Osteocyte (in vitro differentiated cells): ENCODE results near the gene DAPL1. TPM values are rescaled to one million over a fixed set of nuclear protein-coding genes. Genes with fewer than 3 reads are reported as not detected.

ENCODE experiments used
- DNase-seq: peaks from one replicate; pipeline ENCODE4 v3.0.0; 2021; ENCODE audit warnings: mixed read lengths; ENCODE audit not compliant: unreplicated experiment; ENCODE audit errors: extremely low spot score
- H3K27ac Mint-ChIP-seq: one replicate; pipeline ENCODE4 v1.8.0; 2021; ENCODE audit warnings: mild to moderate bottlenecking, mixed read lengths; ENCODE audit not compliant: unreplicated experiment
- H3K27me3 Mint-ChIP-seq: one replicate; pipeline ENCODE4 v1.8.0; 2021; ENCODE audit warnings: mixed read lengths; ENCODE audit not compliant: unreplicated experiment
- H3K36me3 Mint-ChIP-seq: one replicate; pipeline ENCODE4 v1.8.0; 2021; ENCODE audit warnings: mixed read lengths; ENCODE audit not compliant: unreplicated experiment
- H3K4me1 Mint-ChIP-seq: one replicate; pipeline ENCODE4 v1.8.0; 2021; ENCODE audit warnings: mixed read lengths; ENCODE audit not compliant: unreplicated experiment
- H3K4me3 Mint-ChIP-seq: one replicate; pipeline ENCODE4 v1.8.0; 2021; ENCODE audit warnings: mild to moderate bottlenecking, moderate library complexity, mixed read lengths; ENCODE audit not compliant: unreplicated experiment
- H3K9me3 Mint-ChIP-seq: one replicate; pipeline ENCODE4 v1.8.0; 2021; ENCODE audit warnings: mixed read lengths; ENCODE audit not compliant: unreplicated experiment
- CTCF ChIP-seq: fragments of 200-600 bp; sonication (generic); IDR thresholded peaks from 2 replicates; pipeline ENCODE4 v1.5.0; 2021; ENCODE audit warnings: antibody characterized with exemption, mild to moderate bottlenecking, moderate library complexity
- total RNA-seq: library from RNA; stranded (reverse); gene quantifications from 2 replicates; pipeline ENCODE4 v1.2.1, GENCODE V29; 2021

The DAPL1 gene
- total RNA-seq, 1 donor from 2014 or later, result not detected

- H3K36me3 Mint-ChIP-seq, result no peaks in the 10 kb centered on the region
These were observed 13.0 kb upstream of the DAPL1 start for GRCh38 chr2:158782136-158782535.

DNA sequence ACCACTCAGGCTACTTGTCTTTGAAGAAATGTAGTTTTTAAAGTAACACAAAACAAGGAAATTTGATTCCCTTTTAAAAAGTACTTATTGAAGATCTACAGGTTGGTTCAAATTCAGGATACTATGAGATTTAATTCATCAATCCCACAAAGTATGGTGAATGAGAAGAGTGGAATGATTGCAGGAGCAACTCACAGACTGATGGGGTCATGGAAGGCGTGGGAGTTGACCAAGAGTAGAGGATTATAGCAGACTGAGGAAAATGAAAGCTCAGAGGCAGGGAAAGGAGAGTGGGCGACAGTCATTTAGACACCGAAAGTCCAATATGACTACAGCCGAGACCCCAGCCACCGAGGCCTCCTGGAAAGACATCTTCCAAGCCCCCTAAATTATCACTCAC is 12.5 kb upstream of the DAPL1 start:
- no peak overlapping the region for H3K27ac Mint-ChIP-seq
- no peak overlapping the region for H3K4me3 Mint-ChIP-seq

More at GRCh38 chr2:158782136-158782535, 13.0 kb upstream of the DAPL1 start:
- no peak overlapping the region for H3K4me3 Mint-ChIP-seq
- H3K4me1 Mint-ChIP-seq, result peaks cover 23% of the 10 kb centered on the region
- no peak for TF ChIP-seq CTCF
- DNase-seq, result no peak
- peak overlapping the region; percentile 42 for H3K27ac Mint-ChIP-seq
- no peaks in the 10 kb centered on the region for H3K27me3 Mint-ChIP-seq
- no peaks in the 10 kb centered on the region for H3K9me3 Mint-ChIP-seq

DNA sequence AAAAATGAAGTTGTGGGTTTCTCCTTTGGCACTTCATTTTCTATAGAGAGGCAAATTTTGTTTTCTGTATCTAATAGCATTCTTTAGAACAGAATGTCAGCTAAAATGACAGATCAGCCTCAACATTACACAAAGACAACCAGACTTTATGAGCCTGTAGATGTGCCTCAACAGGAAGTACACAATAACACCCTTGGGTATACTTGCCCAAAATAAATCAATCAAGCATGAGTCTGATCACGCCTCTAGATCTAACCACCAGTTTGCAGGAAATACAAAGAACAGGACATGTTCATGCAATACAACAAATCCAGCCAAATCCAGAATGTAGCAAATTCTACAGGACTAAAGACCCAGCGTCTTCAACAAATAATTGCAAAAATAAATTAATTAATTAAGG is 11.2 kb upstream of the DAPL1 start:
- Mint-ChIP-seq H3K27me3 (no peaks in the 10 kb centered on the region), H3K27ac (no peak overlapping the region), H3K36me3 (no peaks in the 10 kb centered on the region), H3K9me3 (no peaks in the 10 kb centered on the region), H3K4me1 (peaks cover 14% of the 10 kb centered on the region), H3K4me3 (no peak overlapping the region)
- no peak for DNase-seq
- no peak for TF ChIP-seq CTCF

More for the DNA sequence above, 12.5 kb upstream of the DAPL1 start:
- no peaks in the 10 kb centered on the region for H3K27me3 Mint-ChIP-seq
- no peak for TF ChIP-seq CTCF
- H3K4me1 Mint-ChIP-seq, result peaks cover 23% of the 10 kb centered on the region
- no peaks in the 10 kb centered on the region for H3K36me3 Mint-ChIP-seq
- H3K9me3 Mint-ChIP-seq, result no peaks in the 10 kb centered on the region
- no peak for DNase-seq

DNA sequence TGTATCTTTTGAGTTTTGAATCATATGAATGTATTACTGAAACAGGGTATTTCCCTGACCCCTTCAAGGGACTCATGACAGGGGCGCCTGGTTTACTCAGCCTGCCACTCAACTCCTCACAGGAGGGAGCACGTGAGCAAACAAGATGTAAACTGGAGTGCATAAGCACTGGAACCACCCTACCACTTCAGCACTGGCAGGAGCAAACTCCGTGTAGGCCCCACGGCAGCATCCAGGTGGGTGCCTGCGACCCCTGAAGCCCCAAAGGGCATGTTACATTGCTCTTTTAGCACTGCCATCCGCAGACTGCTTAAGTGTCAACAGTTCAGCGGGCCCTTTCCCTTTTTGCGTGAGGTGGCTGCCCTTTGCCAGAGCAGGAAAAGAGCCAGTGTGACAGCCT is 8.2 kb upstream of the DAPL1 start:
- Mint-ChIP-seq H3K4me1 (peaks cover 7% of the 10 kb centered on the region), H3K27ac (no peak overlapping the region), H3K4me3 (no peak overlapping the region), H3K27me3 (no peaks in the 10 kb centered on the region), H3K9me3 (no peaks in the 10 kb centered on the region), H3K36me3 (no peaks in the 10 kb centered on the region)
- TF ChIP-seq CTCF, result no peak
- DNase-seq, result no peak

DNA sequence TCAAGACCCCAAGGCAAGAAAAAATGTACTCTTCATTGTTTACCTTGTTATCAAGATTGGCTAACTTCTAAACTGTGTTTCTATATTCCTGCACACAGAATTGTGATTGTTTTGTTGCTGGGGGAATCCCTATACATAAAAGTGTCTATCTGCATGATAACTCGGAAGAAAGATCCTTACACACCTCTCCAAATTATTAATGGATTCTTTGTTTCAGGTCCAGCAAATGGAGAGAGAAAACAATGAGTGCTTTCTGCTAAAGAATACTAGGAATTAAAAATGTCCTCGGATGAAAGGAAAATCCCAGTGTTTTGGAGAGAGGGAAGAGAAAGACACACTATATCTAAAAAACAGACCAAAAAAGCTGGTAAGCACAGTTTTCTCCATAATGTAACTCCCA is 6.2 kb upstream of the DAPL1 start:
- no peak for TF ChIP-seq CTCF

More for the DNA sequence above, 6.2 kb upstream of the DAPL1 start:
- Mint-ChIP-seq H3K27ac (no peak overlapping the region), H3K9me3 (no peaks in the 10 kb centered on the region), H3K4me3 (no peak overlapping the region), H3K4me1 (no peaks in the 10 kb centered on the region), H3K27me3 (peaks cover 5% of the 10 kb centered on the region), H3K36me3 (no peaks in the 10 kb centered on the region)
- no peak for DNase-seq
